Aorta (tissue), 5 donors: ENCODE data around the gene DIAPH2. TPM values are rescaled to one million over a fixed set of nuclear protein-coding genes. Genes with fewer than 3 reads are reported as not detected.

ENCODE experiments used
- ATAC-seq: fragments of 200-7000 bp; cut with Tn5 transposase; one replicate; pipeline ENCODE4 v1.9.1; 2022; ENCODE audit warnings: moderate library complexity; ENCODE audit not compliant: low FRiP score
- DNase-seq, 2 donors: peaks; one replicate each; pipeline ENCODE4 v3.0.0-alpha.2; 2020
- H3K27ac ChIP-seq, 2 donors: one replicate each; pipeline ENCODE4 v1.5.1; 2013; ENCODE audit warnings: low read length in 2 of 2, mild to moderate bottlenecking in 2 of 2, moderate library complexity in 2 of 2, control low read depth in 1 of 2, inconsistent platforms in 1 of 2, low read depth in 1 of 2
- H3K27me3 ChIP-seq, 2 donors: one replicate each; pipeline ENCODE4 v1.6.1; 2013; ENCODE audit warnings: control low read depth in 1 of 2, low read length in 1 of 2, mild to moderate bottlenecking in 1 of 2, moderate library complexity in 1 of 2; ENCODE audit not compliant: insufficient read depth in 2 of 2, control insufficient read depth in 1 of 2
- H3K36me3 ChIP-seq, 2 donors: one replicate each; pipeline ENCODE4 v1.6.1; 2013; ENCODE audit warnings: control low read depth in 1 of 2, low read length in 1 of 2, mild to moderate bottlenecking in 1 of 2; ENCODE audit not compliant: insufficient read depth in 2 of 2, control insufficient read depth in 1 of 2
- H3K4me1 ChIP-seq, 2 donors: one replicate each; pipeline ENCODE4 v1.6.1; 2013; ENCODE audit warnings: low read length in 2 of 2, control low read depth in 1 of 2, mild to moderate bottlenecking in 1 of 2, moderate library complexity in 1 of 2; ENCODE audit not compliant: insufficient read depth in 2 of 2, control insufficient read depth in 1 of 2
- H3K4me3 ChIP-seq, 2 donors: one replicate each; pipeline ENCODE4 v1.5.1; 2013; ENCODE audit warnings: low read length in 2 of 2, control low read depth in 1 of 2, mild to moderate bottlenecking in 1 of 2
- H3K9me3 ChIP-seq: one replicate; pipeline ENCODE4 v1.6.1; 2013; ENCODE audit warnings: mild to moderate bottlenecking, low read length; ENCODE audit not compliant: control insufficient read depth
- WGBS, 2 donors: extraction: QIAGEN DNeasy Blood & Tissue Kit; methylation state at CpG; one replicate each; pipeline ENCODE4 v1.1.7; 2013; 5-methylcytosine and 5-hydroxymethylcytosine counted together
- intact Hi-C, 2 donors: fragments of 100-400 bp; cut with DNase I; formaldehyde crosslinking; loops; one replicate each; pipeline versions ENCODE4 v1.14.2 to v1.15.0; 2022
- polyA plus RNA-seq, 2 donors: library from polyadenylated mRNA; stranded (reverse); fragments of 200-250 nt; gene quantifications; one replicate each; pipeline ENCODE4 v1.2.3, GENCODE V29; 2013
- total RNA-seq, 2 donors: library from RNA; stranded (reverse); fragmentation: NEBNext Ultra II Directional; extraction: Animal tissue kit (Norgen Biotek cat#: 25700); gene quantifications; one replicate each; pipeline ENCODE4 v1.2.1, GENCODE V29; 2021
- donor health status: healthy with polysubstance abuse.
- donor health status: Bipolar disorder and iron deficiency.
- donor health status: DM: no; HTN: no; CAD: no.
- donor health status: DM: no; HTN: no; CAD: no.
- donor health status: DM: yes; HTN: yes; CAD: no.

Gene DIAPH2
- total and polyA plus RNA-seq, 4 donors: 6.5 to 48.4 (median 29.9) TPM

DNA sequence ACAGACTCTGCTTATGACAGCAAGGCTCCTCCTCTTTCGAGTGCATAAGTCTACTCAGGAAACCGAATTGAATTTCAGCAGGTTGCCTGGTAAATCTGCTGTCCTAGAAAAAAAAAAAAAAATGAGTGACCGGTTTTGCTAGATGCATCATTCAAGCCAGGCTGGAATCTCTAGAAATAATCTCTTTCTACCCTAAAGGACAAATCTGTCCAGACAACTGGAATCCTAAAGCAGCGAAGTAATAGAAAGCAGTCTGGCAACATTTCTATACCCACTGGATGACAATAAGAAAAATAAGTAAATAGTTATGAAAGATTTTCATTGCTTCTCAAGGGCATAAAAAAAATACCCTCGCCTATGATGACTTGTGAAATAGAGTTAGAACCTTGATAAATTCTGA is 902.5 kb downstream of the DIAPH2 start:
- Histone ChIP-seq H3K4me1 (no peaks in the 10 kb centered on the region), H3K9me3 (no peaks in the 10 kb centered on the region), H3K27me3 (no peaks in the 10 kb centered on the region), H3K4me3 (no peak overlapping the region), H3K27ac (no peak overlapping the region), H3K36me3 (no peaks in the 10 kb centered on the region)
- no peak for DNase-seq
- no peak for ATAC-seq
- intact Hi-C loops: no loop called here
- WGBS, 2 donors: 72 to 80% methylated on average over 5 of the region's 5 CpGs

DNA sequence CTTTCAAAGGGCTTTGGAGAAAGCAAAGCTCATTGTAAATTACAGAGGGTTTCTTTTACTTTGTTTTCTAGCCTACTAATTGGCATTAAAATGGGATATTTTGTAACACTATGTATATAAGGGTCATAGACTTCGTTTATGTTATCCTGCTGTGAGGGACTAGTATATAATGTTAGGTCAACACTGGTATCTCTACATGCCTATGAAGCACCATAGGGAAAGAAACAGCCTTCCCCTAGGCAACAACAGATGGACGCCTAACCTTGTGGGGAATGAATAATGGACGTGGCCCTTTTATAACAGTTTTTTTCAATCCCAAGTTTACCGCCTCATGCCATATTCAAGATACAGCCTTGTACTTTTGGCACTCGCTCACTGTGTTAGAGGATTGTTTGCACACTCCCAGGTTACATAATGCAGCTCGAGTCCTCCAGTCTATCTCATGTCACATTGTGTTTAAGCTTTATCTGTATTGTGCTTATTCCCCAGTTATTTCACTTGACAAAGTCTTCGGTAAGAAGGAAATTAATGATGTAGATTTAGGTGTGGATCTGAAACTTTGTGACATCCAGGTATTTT is 910.1 kb downstream of the DIAPH2 start:
- intact Hi-C loops: no loop called here
- ATAC-seq: no peak

DNA sequence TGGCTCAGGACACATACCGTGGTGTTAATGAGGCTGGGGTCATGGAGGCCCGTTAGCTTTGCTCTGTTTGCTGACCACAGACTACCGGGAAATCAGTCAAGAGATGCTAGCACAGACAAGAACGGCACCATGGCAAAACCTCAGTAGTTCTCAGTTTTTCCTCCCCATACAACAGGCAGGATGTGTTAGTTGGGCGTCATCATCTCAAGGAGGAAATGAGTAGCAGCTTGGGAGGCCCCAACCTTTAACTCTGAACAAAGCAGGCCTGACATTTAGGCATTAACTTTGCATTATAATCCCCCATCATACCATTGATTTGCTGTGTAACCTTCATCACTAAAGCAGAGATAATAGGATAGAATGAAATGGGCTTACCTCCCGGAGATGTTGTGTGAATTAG is 913.3 kb downstream of the DIAPH2 start:
- Histone ChIP-seq H3K4me3 (no peak overlapping the region), H3K36me3 (no peaks in the 10 kb centered on the region), H3K9me3 (no peaks in the 10 kb centered on the region), H3K4me1 (no peaks in the 10 kb centered on the region), H3K27me3 (no peaks in the 10 kb centered on the region), H3K27ac (no peak overlapping the region)
- ATAC-seq: no peak
- DNase-seq: no peak
- intact Hi-C loops: no loop called here
- WGBS, 2 donors: 69 to 85% methylated on average over 6 of the region's 6 CpGs

More for the DNA sequence above, 910.1 kb downstream of the DIAPH2 start:
- WGBS, 2 donors: 70 to 83% methylated on average over 7 of the region's 7 CpGs
- no peak overlapping the region for H3K27ac ChIP-seq
- no peak overlapping the region for H3K4me3 ChIP-seq
- no peak for DNase-seq
- no peaks in the 10 kb centered on the region for H3K9me3 ChIP-seq
- no peaks in the 10 kb centered on the region for H3K4me1 ChIP-seq
- no peaks in the 10 kb centered on the region for H3K36me3 ChIP-seq
- no peaks in the 10 kb centered on the region for H3K27me3 ChIP-seq

GRCh38 chrX:97602465-97603258 is 918.0 kb downstream of the DIAPH2 start:
- Histone ChIP-seq H3K4me3 (no peak overlapping the region), H3K27me3 (no peaks in the 10 kb centered on the region), H3K4me1 (no peaks in the 10 kb centered on the region), H3K36me3 (no peaks in the 10 kb centered on the region), H3K9me3 (no peaks in the 10 kb centered on the region), H3K27ac (no peak overlapping the region)
- intact Hi-C loops: no loop called here
- DNase-seq: no peak
- ATAC-seq: no peak
- 77 to 96% methylated on average over 3 of the region's 3 CpGs for WGBS, 2 donors

DNA sequence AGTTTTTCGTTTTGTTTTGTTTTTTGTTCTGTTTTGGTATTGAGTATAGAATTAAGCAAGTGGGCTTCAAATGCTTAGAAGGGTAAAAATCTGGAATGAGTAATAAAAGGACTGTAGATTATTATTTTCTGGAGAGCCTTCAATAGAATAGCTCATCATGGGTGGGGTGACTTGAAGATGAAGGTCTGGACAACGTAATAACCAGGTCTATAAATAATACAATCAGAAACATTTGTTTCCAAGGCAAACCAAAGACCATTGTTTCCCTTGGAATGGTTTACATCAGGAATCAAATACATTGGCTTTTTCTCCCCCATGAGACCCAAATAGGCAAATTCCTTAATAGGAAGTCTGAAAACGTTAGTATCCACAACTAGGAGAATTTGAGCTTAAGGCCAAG is 920.6 kb downstream of the DIAPH2 start:
- ATAC-seq (no peak), DNase-seq (no peak)
- Histone ChIP-seq H3K27ac (no peak overlapping the region), H3K36me3 (no peaks in the 10 kb centered on the region), H3K27me3 (no peaks in the 10 kb centered on the region), H3K9me3 (no peaks in the 10 kb centered on the region), H3K4me1 (no peaks in the 10 kb centered on the region), H3K4me3 (no peak overlapping the region)
- intact Hi-C loops: no loop called here
- 8 to 22% methylated on average over 3 of the region's 3 CpGs for WGBS, 2 donors

DNA sequence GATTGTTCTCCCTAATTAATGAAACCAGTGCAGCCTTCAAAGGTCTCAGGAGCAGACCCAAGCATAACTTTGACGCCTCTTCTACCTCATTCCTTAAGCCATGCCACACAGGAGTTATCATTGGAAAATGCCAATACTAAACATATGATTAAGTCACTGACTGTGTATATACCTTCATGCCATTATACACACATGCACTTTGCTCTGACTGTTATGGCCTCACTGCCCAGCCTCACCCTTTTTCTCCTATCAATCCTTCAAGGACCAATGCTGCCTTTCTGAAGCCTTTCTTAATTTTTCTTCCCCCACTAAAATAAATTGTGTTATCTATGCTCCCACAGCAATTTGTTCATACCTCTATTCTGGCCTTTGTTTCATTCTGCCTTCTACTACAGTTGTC is 924.7 kb downstream of the DIAPH2 start:
- no peaks in the 10 kb centered on the region for H3K9me3 ChIP-seq
- H3K4me3 ChIP-seq: no peak overlapping the region
- H3K27ac ChIP-seq: no peak overlapping the region
- DNase-seq (no peak), ATAC-seq (no peak)
- intact Hi-C loops: no loop called here
- WGBS, 2 donors: 94 to 99% methylated on average over 1 of the region's 1 CpG
- H3K36me3 ChIP-seq: no peaks in the 10 kb centered on the region
- no peaks in the 10 kb centered on the region for H3K27me3 ChIP-seq
- H3K4me1 ChIP-seq: no peaks in the 10 kb centered on the region

DNA sequence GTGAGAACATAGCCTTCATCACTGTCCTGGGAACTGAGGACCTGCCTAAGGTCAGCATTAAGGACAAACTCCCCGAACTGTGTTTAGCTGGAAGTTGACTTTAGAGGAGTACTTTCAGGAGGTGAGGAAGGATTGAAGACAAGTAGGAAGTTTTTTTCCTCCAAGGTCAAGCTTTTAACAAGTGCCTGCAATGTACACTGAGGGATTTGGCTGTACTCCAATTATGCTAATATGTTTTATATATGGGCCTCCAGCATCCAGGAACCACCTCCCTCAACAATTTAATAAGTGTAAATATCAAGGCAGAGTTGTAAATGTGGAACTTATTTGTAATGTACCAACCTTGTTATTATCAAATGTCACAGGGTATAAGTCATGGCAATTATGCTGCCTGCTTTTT is 925.3 kb downstream of the DIAPH2 start:
- no peak for DNase-seq
- WGBS, 2 donors: 77 to 91% methylated on average over 1 of the region's 1 CpG

DNA sequence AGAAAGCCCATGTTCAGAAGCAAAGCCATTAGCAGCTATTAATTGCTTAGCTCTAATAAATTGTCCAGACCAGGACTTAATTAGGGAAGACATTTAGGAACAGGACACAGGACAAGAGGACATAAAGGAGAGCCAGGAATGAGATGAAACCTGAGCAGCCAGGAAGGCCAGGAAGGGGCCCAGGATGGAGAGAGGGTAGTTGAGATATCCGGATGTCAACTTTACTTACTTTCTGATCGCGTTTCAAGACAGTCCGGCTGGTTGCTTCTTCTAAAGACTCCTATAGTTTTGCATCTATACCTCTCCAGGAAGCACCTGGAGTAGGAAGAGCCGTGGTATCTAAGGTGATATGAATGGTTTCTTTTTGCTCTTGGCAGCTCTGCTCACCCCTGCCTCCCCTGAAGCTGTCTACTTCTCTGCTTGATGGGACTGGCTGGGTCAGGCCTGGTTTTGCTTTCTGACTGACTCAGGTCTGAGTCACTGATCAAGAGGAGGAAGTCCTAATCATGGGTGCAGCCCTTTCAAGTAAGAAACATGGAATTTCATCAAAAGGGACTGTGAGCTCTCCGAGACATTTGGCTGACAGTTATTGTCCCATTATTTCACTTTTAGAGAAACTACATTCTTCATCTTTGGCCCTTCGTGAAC is 932.4 kb downstream of the DIAPH2 start:
- H3K36me3 ChIP-seq: no peaks in the 10 kb centered on the region
- ATAC-seq (no peak), DNase-seq (peak in 1 of 2 donors; percentile 43)
- no peaks in the 10 kb centered on the region for H3K9me3 ChIP-seq
- intact Hi-C loops: no loop called here
- no peaks in the 10 kb centered on the region for H3K27me3 ChIP-seq
- H3K4me3 ChIP-seq: no peak overlapping the region
- H3K27ac ChIP-seq: no peak overlapping the region
- 87 to 88% methylated on average over 7 of the region's 7 CpGs for WGBS, 2 donors
- H3K4me1 ChIP-seq: no peaks in the 10 kb centered on the region

More for the DNA sequence above, 925.3 kb downstream of the DIAPH2 start:
- Histone ChIP-seq H3K36me3 (no peaks in the 10 kb centered on the region), H3K9me3 (no peaks in the 10 kb centered on the region), H3K4me1 (no peaks in the 10 kb centered on the region), H3K27ac (no peak overlapping the region), H3K4me3 (no peak overlapping the region), H3K27me3 (no peaks in the 10 kb centered on the region)
- intact Hi-C loops: no loop called here
- no peak for ATAC-seq

GRCh38 chrX:97619499-97619898 is 934.9 kb downstream of the DIAPH2 start:
- no peaks in the 10 kb centered on the region for H3K9me3 ChIP-seq
- no peak for ATAC-seq
- no peaks in the 10 kb centered on the region for H3K4me1 ChIP-seq
- no peaks in the 10 kb centered on the region for H3K27me3 ChIP-seq
- H3K4me3 ChIP-seq: no peak overlapping the region
- WGBS, 2 donors: 89 to 97% methylated on average over 2 of the region's 2 CpGs
- no peak overlapping the region for H3K27ac ChIP-seq
- no peaks in the 10 kb centered on the region for H3K36me3 ChIP-seq
- DNase-seq: no peak
- intact Hi-C loops: no loop called here
